Duodenal mucosa (tissue), 2 donors: ENCODE data around the gene AGAP2.

Experiments
- H3K27ac ChIP-seq: one replicate; pipeline ENCODE4 v1.7.0; 2013; ENCODE audit warnings: low read depth, low read length
- H3K27me3 ChIP-seq, 2 donors: one replicate each; pipeline ENCODE4 v1.7.0; 2013; ENCODE audit warnings: low read length in 2 of 2, control low read depth in 1 of 2; ENCODE audit not compliant: insufficient read depth in 2 of 2, control insufficient read depth in 1 of 2
- H3K36me3 ChIP-seq, 2 donors: one replicate each; pipeline ENCODE4 v1.7.0; 2013; ENCODE audit warnings: low read length in 2 of 2, control low read depth in 1 of 2; ENCODE audit not compliant: insufficient read depth in 2 of 2, control insufficient read depth in 1 of 2
- H3K4me1 ChIP-seq, 2 donors: one replicate each; pipeline ENCODE4 v1.7.0; 2013; ENCODE audit warnings: low read length in 2 of 2, control low read depth in 1 of 2; ENCODE audit not compliant: insufficient read depth in 2 of 2, control insufficient read depth in 1 of 2
- H3K4me3 ChIP-seq, 2 donors: one replicate each; pipeline ENCODE4 v1.7.0; 2013; ENCODE audit warnings: low read length in 2 of 2, low read depth in 1 of 2
- H3K9ac ChIP-seq, 2 donors: one replicate each; pipeline ENCODE4 v1.7.0; 2013; ENCODE audit warnings: low read length in 2 of 2, low read depth in 1 of 2
- H3K9me3 ChIP-seq, 2 donors: one replicate each; pipeline ENCODE4 v1.7.0; 2013; ENCODE audit warnings: low read length in 2 of 2, control low read depth in 1 of 2; ENCODE audit not compliant: control insufficient read depth in 1 of 2

AGAP2 gene

GRCh38 chr12:57754411-57755193, 16.1 kb upstream of the AGAP2 start, which contains the start of gene MARCHF9:
MARCHF9 (plus strand) TSS chr12:57755103; CDS start chr12:57755529, 426 bp downstream.
- peaks cover 0 to 20% of the 10 kb centered on the region in 2 donors for H3K36me3 ChIP-seq
- H3K9ac ChIP-seq: peak within 1 kb of the TSS; percentile 61 to 62
- H3K4me1 ChIP-seq: peaks cover 41 to 46% of the 10 kb centered on the region in 2 donors
- no peaks in the 10 kb centered on the region for H3K9me3 ChIP-seq
- H3K4me3 ChIP-seq: peak within 1 kb of the TSS; percentile 67 to 70
- no peaks in the 10 kb centered on the region for H3K27me3 ChIP-seq
- peak within 1 kb of the TSS; percentile 37 for H3K27ac ChIP-seq

GRCh38 chr12:57753756-57754337, 15.3 kb upstream of the AGAP2 start:
- no peaks in the 10 kb centered on the region for H3K27me3 ChIP-seq
- peaks cover 41 to 46% of the 10 kb centered on the region in 2 donors for H3K4me1 ChIP-seq
- H3K36me3 ChIP-seq: peaks cover 0 to 24% of the 10 kb centered on the region in 2 donors
- no peaks in the 10 kb centered on the region for H3K9me3 ChIP-seq
- H3K27ac ChIP-seq: no peak overlapping the region
- H3K4me3 ChIP-seq: no peak overlapping the region
- peak overlapping the region; percentile 11 to 13 for H3K9ac ChIP-seq

- H3K9me3 ChIP-seq: no peaks in the 10 kb centered on the region
- peak overlapping the region; percentile 5 to 8 for H3K9ac ChIP-seq
- H3K27me3 ChIP-seq: no peaks in the 10 kb centered on the region
- H3K36me3 ChIP-seq: peaks cover 0 to 25% of the 10 kb centered on the region in 2 donors
- H3K27ac ChIP-seq: peak overlapping the region; percentile 17
- H3K4me1 ChIP-seq: peaks cover 41 to 46% of the 10 kb centered on the region in 2 donors
- peak overlapping the region; percentile 88 to 96 for H3K4me3 ChIP-seq
These were observed 14.1 kb upstream of the AGAP2 start for GRCh38 chr12:57752668-57753000.

- H3K4me3 ChIP-seq: peak within 1 kb of the TSS; percentile 88 to 96
- peaks cover 41 to 46% of the 10 kb centered on the region in 2 donors for H3K4me1 ChIP-seq
- peak within 1 kb of the TSS; percentile 62 for H3K27ac ChIP-seq
- H3K9me3 ChIP-seq: no peaks in the 10 kb centered on the region
- H3K36me3 ChIP-seq: peaks cover 0 to 29% of the 10 kb centered on the region in 2 donors
- H3K27me3 ChIP-seq: no peaks in the 10 kb centered on the region
- H3K9ac ChIP-seq: peak within 1 kb of the TSS; percentile 86 to 90
These were observed 13.5 kb upstream of the AGAP2 start, which contains the start of gene CDK4 for GRCh38 chr12:57751788-57752667. CDK4 (minus strand) TSS chr12:57752310; CDS start chr12:57751717, 593 bp downstream.

GRCh38 chr12:57751432-57751787, 12.9 kb upstream of the AGAP2 start:
- no peaks in the 10 kb centered on the region for H3K27me3 ChIP-seq
- H3K9ac ChIP-seq: peak overlapping the region; percentile 86 to 90
- peak overlapping the region; percentile 62 for H3K27ac ChIP-seq
- H3K36me3 ChIP-seq: peaks cover 0 to 36% of the 10 kb centered on the region in 2 donors
- H3K4me3 ChIP-seq: peak overlapping the region; percentile 88 to 96
- peaks cover 37 to 40% of the 10 kb centered on the region in 2 donors for H3K4me1 ChIP-seq
- H3K9me3 ChIP-seq: no peaks in the 10 kb centered on the region

- Histone ChIP-seq H3K4me3 (peak overlapping the region; percentile 88 to 96), H3K27me3 (no peaks in the 10 kb centered on the region), H3K4me1 (peaks cover 35% of the 10 kb centered on the region in 2 donors), H3K27ac (no peak overlapping the region), H3K9me3 (no peaks in the 10 kb centered on the region), H3K9ac (peak overlapping the region; percentile 86 to 90), H3K36me3 (peaks cover 0 to 37% of the 10 kb centered on the region in 2 donors)
These were observed 12.3 kb upstream of the AGAP2 start for GRCh38 chr12:57750561-57751431.

- H3K4me1 ChIP-seq: peaks cover 36 to 38% of the 10 kb centered on the region in 2 donors
- H3K9me3 ChIP-seq: no peaks in the 10 kb centered on the region
- no peak overlapping the region for H3K4me3 ChIP-seq
- H3K36me3 ChIP-seq: peaks cover 0 to 37% of the 10 kb centered on the region in 2 donors
- H3K27ac ChIP-seq: no peak overlapping the region
- H3K27me3 ChIP-seq: no peaks in the 10 kb centered on the region
- H3K9ac ChIP-seq: no peak overlapping the region
These were observed 10.5 kb upstream of the AGAP2 start for GRCh38 chr12:57749061-57749460.

GRCh38 chr12:57746025-57746424, 7.5 kb upstream of the AGAP2 start:
- Histone ChIP-seq H3K9ac (no peak overlapping the region), H3K27ac (no peak overlapping the region), H3K4me3 (peak overlapping the region; percentile 96 to 98), H3K27me3 (peaks cover 1 to 9% of the 10 kb centered on the region in 2 donors), H3K9me3 (no peaks in the 10 kb centered on the region), H3K36me3 (peaks cover 0 to 37% of the 10 kb centered on the region in 2 donors), H3K4me1 (peaks cover 13 to 23% of the 10 kb centered on the region in 2 donors)

GRCh38 chr12:57745485-57745881, 6.9 kb upstream of the AGAP2 start:
- peak overlapping the region; percentile 89 for H3K27ac ChIP-seq
- peaks cover 7 to 13% of the 10 kb centered on the region in 2 donors for H3K27me3 ChIP-seq
- H3K9ac ChIP-seq: peak overlapping the region; percentile 92 to 99
- peaks cover 0 to 37% of the 10 kb centered on the region in 2 donors for H3K36me3 ChIP-seq
- H3K4me3 ChIP-seq: peak overlapping the region; percentile 96 to 98
- no peaks in the 10 kb centered on the region for H3K9me3 ChIP-seq
- peaks cover 10 to 25% of the 10 kb centered on the region in 2 donors for H3K4me1 ChIP-seq
